ENCODE results near the gene SHPK.

SHPK gene

GRCh38 chr17:3558603-3559269 lies 77.3 kb downstream of the SHPK start:
- H3K36me3 ChIP-seq (replicated peaks; ENCODE audit: low read depth, low read length), result no peaks in the 10 kb centered on the region
- H3K4me1 ChIP-seq (ENCODE audit: low read length), result peaks cover 32% of the 10 kb centered on the region
- H3K27me3 ChIP-seq (ENCODE audit: low read depth, low read length), result no peaks in the 10 kb centered on the region
- peak overlapping the region; percentile 79 for H3K4me3 ChIP-seq (ENCODE audit: low read length)
- H3K9ac ChIP-seq (ENCODE audit: low read length), result peak overlapping the region; percentile 69
- peak overlapping the region; percentile 37 for H3K27ac ChIP-seq (ENCODE audit: low read length)
- peak overlapping the region; percentile 87 for H2AFZ ChIP-seq (ENCODE audit: low read depth, low read length)
- H3K79me2 ChIP-seq (ENCODE audit: low read length), result no peaks in the 10 kb centered on the region
- H3K4me2 ChIP-seq (ENCODE audit: low read length), result peak overlapping the region; percentile 96
- no peaks in the 10 kb centered on the region for H3K9me3 ChIP-seq (ENCODE audit: insufficient read depth, low read length)
- TF ChIP-seq, protein P1, sequence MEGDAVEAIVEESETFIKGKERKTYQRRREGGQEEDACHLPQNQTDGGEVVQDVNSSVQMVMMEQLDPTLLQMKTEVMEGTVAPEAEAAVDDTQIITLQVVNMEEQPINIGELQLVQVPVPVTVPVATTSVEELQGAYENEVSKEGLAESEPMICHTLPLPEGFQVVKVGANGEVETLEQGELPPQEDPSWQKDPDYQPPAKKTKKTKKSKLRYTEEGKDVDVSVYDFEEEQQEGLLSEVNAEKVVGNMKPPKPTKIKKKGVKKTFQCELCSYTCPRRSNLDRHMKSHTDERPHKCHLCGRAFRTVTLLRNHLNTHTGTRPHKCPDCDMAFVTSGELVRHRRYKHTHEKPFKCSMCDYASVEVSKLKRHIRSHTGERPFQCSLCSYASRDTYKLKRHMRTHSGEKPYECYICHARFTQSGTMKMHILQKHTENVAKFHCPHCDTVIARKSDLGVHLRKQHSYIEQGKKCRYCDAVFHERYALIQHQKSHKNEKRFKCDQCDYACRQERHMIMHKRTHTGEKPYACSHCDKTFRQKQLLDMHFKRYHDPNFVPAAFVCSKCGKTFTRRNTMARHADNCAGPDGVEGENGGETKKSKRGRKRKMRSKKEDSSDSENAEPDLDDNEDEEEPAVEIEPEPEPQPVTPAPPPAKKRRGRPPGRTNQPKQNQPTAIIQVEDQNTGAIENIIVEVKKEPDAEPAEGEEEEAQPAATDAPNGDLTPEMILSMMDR (IDR thresholded peaks at IDR 0.05; ENCODE audit: low read depth, low read length), result no peak
- no peak for TF ChIP-seq EZH2phosphoT487 (IDR thresholded peaks at IDR 0.05; ENCODE audit: low read depth)
- no peaks in the 10 kb centered on the region for H4K20me1 ChIP-seq (ENCODE audit: insufficient read depth, low read length)

All from OCI-LY3 (cell line).